Inferior parietal cortex (tissue), 1 donor: Measurements from ENCODE around the gene PSKH1.
A peak's percentile ranks its signal among the peaks of the same experiment; 100 is the strongest.
"Not testable (repeated sequence)": the region's sequence is repeated elsewhere in the genome, so short reads cannot be mapped to it uniquely, and the experiment has no call there.

Experiments
- DNase-seq: peaks from one replicate; pipeline ENCODE4 v3.0.0-alpha.2; 2016; ENCODE audit errors: extremely low spot score

PSKH1 gene

GRCh38 chr16:67892899-67893742, at the start of gene PSKH1:
Gene PSKH1, plus strand, starts transcription at chr16:67893254. Its CDS starts 15,496 bp downstream, at chr16:67908750.
- DNase-seq: peak; percentile 89

GRCh38 chr16:67843343-67843765, 49.7 kb upstream of the PSKH1 start:
- DNase-seq: no peak

GRCh38 chr16:67844497-67844896, 48.6 kb upstream of the PSKH1 start:
- DNase-seq: no peak

GRCh38 chr16:67845291-67846062, 47.6 kb upstream of the PSKH1 start:
- no peak for DNase-seq

GRCh38 chr16:67846063-67846319, 47.1 kb upstream of the PSKH1 start:
- no peak for DNase-seq

GRCh38 chr16:67846320-67847063, 46.6 kb upstream of the PSKH1 start, which contains the start of gene NUTF2:
Gene NUTF2, plus strand, starts transcription at chr16:67846933. Its CDS starts 18,198 bp downstream, at chr16:67865131.
- peak; percentile 93 for DNase-seq

DNA sequence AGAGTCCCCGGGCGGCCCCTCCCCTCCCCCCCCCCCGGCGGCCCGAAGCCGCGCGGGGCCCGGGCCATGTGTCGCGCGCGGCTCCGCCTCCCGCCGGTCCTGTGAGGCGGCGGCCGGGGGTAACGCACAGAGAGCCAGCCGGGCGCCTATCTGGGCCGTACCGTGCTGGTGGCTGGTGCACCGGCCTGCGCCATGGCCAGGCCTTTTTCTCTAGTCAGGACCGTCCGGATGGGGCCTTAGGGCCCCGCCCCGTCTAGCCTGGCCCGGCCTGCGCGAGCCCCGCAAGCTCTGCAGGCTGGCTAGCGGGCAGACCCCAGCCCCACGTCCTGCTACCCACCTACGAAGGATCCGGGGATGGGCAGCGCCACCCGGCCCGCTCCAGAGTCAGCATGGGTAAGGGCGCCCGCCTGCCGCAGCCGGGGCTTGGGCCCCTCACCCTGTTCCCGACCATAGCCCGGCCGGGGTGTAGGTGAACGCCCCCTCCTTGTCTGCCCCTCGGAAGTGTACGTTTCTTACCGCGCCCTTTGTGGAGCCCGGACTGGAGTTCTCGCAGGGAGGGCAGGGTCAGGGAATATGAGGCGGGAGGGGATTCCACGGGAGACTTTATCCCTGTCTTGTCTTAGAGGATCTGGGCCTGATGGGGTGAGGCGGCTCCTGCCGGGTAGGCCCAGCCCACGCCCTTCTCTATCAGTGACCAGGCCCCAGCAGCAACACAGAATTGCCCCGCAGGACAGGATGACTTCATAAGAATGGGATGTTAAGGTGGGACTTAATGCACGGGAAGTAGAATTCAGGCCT, 45.8 kb upstream of the PSKH1 start, which contains the start of gene CENPT:
Gene CENPT, minus strand, starts transcription at position 630 of the 798 bp plus-strand sequence. CDS start 13,834 bp downstream, outside the sequence.
- no peak for DNase-seq

DNA sequence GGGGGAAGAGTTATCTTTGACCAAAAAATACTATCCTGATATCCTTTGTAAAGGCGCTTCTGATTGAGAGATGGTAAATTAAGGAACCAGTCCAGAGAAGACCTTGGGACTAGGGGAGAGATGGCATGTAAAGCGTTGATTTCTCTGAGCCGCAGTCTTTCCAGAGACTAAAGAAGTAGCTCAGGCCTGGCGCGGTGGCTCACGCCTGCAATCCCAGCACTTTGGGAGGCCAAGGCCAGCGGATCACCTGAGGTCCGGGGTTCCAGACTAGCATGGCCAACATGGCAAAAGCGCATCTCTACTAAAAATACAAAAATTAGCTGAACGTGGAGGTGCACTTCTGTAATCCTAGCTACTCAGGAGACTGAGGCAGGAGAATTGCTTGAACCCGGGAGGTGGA, 44.9 kb upstream of the PSKH1 start:
- DNase-seq: no peak

DNA sequence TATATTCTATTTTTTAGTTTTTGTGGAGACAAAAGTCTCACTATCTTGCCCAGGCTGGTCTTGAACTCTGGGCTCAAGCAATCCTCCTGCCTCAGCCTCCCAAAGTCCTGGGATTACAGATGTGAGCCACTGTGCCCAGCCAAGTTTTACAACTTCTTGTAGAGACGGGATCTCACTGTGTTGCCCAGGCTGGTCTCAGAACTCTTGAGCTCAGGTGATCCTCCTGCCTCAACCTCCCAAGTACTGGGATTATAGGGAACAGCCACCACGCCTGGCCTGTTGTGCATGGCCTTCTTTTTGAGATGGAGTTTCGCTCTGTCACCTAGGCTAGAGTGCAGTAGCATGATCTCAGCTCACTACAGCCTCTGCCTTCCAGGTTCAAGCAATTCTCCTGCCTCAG, 39.4 kb upstream of the PSKH1 start:
- DNase-seq: no peak

- no peak for DNase-seq
Observed at GRCh38 chr16:67855789-67856188, 37.3 kb upstream of the PSKH1 start.

- no peak for DNase-seq
Observed at GRCh38 chr16:67856927-67857546, 36.0 kb upstream of the PSKH1 start.

- no peak for DNase-seq
Observed at GRCh38 chr16:67857547-67858233, 35.4 kb upstream of the PSKH1 start.

DNA sequence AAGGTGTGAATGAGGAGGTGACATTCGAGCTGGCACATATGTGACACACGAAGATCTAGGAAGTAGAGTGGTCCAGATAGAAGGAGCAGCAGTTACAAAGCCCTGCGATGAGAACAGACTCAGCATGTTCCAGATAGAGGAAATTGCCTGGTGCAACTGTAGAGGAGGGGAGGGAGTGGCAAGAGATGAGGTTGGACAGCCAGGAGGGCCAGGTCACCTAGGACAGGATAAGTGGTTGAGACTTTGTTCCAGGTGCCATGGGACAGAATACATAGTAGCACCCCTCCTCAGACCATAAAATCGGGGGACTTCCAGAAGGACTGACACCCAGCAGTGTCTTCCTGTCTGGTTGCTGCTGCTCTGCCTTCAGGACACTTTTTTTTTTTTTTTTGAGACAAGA, 34.6 kb upstream of the PSKH1 start:
- DNase-seq: no peak

DNA sequence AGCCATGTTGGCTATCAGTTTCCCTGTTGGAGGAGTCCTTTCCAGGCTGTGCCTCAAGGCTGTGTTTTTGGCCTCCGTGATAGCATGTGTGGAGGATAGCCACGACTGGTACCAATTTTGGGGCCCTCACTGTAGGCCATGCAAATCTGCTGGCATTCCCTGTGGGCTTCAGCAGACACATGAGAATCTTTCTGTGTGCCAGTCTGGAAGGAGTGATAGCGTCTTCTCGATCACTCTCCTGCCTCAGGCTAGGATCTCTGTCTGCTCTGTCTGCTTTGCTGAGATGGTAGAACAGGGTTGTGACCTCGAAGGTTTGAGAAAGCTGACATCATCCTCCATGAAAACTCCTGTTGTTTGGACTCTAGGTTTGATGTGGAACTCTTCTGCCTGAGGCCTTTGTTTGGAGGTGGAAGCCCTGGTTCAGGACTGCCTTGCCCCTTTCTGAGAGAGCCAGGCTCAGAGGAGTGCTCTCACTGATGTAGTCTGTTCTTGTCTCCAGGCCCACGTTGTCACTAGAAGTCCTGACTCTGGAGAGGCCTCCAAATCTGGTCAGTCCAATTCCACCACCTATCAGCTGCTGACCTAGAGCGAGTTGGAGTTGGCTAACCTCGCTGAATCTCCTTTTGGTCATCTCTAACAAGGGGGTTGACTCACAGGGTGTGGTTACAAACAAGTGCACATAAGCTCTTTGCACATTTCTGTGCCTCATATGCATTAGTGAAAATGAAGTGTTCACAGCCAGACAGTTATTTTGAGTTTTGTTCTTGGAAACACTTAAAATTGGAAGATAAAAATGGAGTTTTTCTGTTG, 32.3 kb upstream of the PSKH1 start:
- no peak for DNase-seq

GRCh38 chr16:67861877-67862276, 31.2 kb upstream of the PSKH1 start:
- DNase-seq: no peak

GRCh38 chr16:67862623-67863583, 30.2 kb upstream of the PSKH1 start:
- peak; percentile 68 for DNase-seq

DNA sequence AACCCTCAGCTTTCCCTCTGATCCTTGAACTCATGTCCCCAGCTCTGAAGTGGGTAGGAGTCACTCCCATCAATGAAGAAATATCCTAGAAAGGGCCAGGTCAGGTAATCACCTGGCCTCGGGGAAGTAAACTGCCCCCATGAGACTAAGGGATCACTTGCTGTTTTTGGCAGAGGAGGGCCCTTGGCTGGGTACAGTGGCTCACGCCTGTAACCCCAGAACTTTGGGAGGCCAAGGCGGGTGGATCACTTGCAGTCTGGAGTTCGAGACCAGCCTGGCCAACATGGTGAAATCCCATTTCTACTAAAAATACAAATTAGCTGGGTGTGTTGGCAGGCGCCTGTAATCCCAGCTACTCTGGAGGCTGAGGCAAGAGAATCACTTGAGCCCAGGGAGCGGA, 29.0 kb upstream of the PSKH1 start:
- DNase-seq: not testable (repeated sequence)

- no peak for DNase-seq
Observed at GRCh38 chr16:67864594-67864993, 28.5 kb upstream of the PSKH1 start.
